Mononuclear cell (primary cell): ENCODE results near the gene MAMLD1. TPM values are rescaled to one million over a fixed set of nuclear protein-coding genes. Genes with fewer than 3 reads are reported as not detected.

ENCODE experiments used
- H3K27me3 ChIP-seq: 2 replicates; pipeline ENCODE4 v1.6.0; 2011; ENCODE audit warnings: low read length, control low read depth; ENCODE audit not compliant: insufficient read depth
- H3K4me1 ChIP-seq: 2 replicates; pipeline ENCODE4 v1.5.1; 2011; ENCODE audit warnings: mild to moderate bottlenecking, low read length, control low read depth; ENCODE audit not compliant: insufficient read depth
- H3K4me3 ChIP-seq: 2 replicates; pipeline ENCODE4 v1.5.1; 2011; ENCODE audit warnings: mild to moderate bottlenecking, low read length, moderate library complexity
- H3K9me3 ChIP-seq: 2 replicates; pipeline ENCODE4 v1.5.1; 2011; ENCODE audit warnings: low read depth, mild to moderate bottlenecking, control low read depth, low read length
- total RNA-seq: library from RNA; depleted of rRNA; stranded (reverse); fragments of >200 nt; gene quantifications from one replicate; pipeline ENCODE4 v1.2.3, GENCODE V29; 2012

Gene MAMLD1
- total RNA-seq, 1 donor, result 0.10 TPM

GRCh38 chrX:150548684-150549083, 185.6 kb downstream of the MAMLD1 start:
- H3K4me3 ChIP-seq, result no peak overlapping the region
- no peaks in the 10 kb centered on the region for H3K27me3 ChIP-seq

GRCh38 chrX:150551963-150552362, 188.8 kb downstream of the MAMLD1 start:
- Histone ChIP-seq H3K4me1 (peaks cover 26% of the 10 kb centered on the region), H3K4me3 (no peak overlapping the region), H3K27me3 (no peaks in the 10 kb centered on the region), H3K9me3 (no peaks in the 10 kb centered on the region)

More at GRCh38 chrX:150548684-150549083, 185.6 kb downstream of the MAMLD1 start:
- Histone ChIP-seq H3K4me1 (peaks cover 37% of the 10 kb centered on the region), H3K9me3 (no peaks in the 10 kb centered on the region)

- H3K4me1 ChIP-seq, result no peaks in the 10 kb centered on the region
- no peak overlapping the region for H3K4me3 ChIP-seq
- no peaks in the 10 kb centered on the region for H3K27me3 ChIP-seq
- no peaks in the 10 kb centered on the region for H3K9me3 ChIP-seq
Observed at GRCh38 chrX:150558424-150558823, 195.3 kb downstream of the MAMLD1 start.

Other genes starting within 250 kb of the MAMLD1 start
- gene MTM1, start 205.3 kb downstream of the MAMLD1 start, total RNA-seq, result 21.8 TPM